NCI-H1694 treated with DMSO at 0.1 percent for 48 hours (cell line): ENCODE data around the gene TMEM239.

Experiments
- DNase-seq: peaks from one replicate; lab custom pipeline; 2025; lab: John Stamatoyannopoulos, UW

The TMEM239 gene

GRCh38 chr20:2849529-2849928 lies 33.4 kb downstream of the TMEM239 start:
- no peak for DNase-seq

- DNase-seq: no peak
Measured at GRCh38 chr20:2851086-2851485, 34.9 kb downstream of the TMEM239 start.

GRCh38 chr20:2858591-2858990 lies 42.4 kb downstream of the TMEM239 start:
- no peak for DNase-seq

GRCh38 chr20:2859330-2860121 lies 43.4 kb downstream of the TMEM239 start:
- no peak for DNase-seq

GRCh38 chr20:2864626-2865025 lies 48.5 kb downstream of the TMEM239 start:
- no peak for DNase-seq

- no peak for DNase-seq
Measured at GRCh38 chr20:2865101-2865500, 48.9 kb downstream of the TMEM239 start.

- no peak for DNase-seq
Measured at GRCh38 chr20:2865630-2866029, 49.5 kb downstream of the TMEM239 start.

- DNase-seq: no peak
Measured at GRCh38 chr20:2866236-2866635, 50.1 kb downstream of the TMEM239 start.

- DNase-seq: no peak
Measured at GRCh38 chr20:2867081-2867864, 51.1 kb downstream of the TMEM239 start.
